H1 (cell line): ENCODE data around the gene PPP2R2C.

Experiments
- EGR1 ChIP-seq: IDR thresholded peaks from 2 replicates; pipeline ENCODE4 v1.6.1; 2011; ENCODE audit warnings: low read depth, low read length, borderline replicate concordance
- HDAC2 ChIP-seq, 2 experiments: fragments of 300-600 bp in 1 of 2; sonication (generic) in 1 of 2; IDR thresholded peaks; 2 replicates each; pipeline ENCODE4 v1.6.1; 2011 to 2012; ENCODE audit warnings: low read depth in 2 of 2, low read length in 2 of 2, mild to moderate bottlenecking in 2 of 2, moderate library complexity in 2 of 2, borderline replicate concordance in 1 of 2, inconsistent platforms in 1 of 2
- POLR2AphosphoS5 ChIP-seq: IDR thresholded peaks from 2 replicates; pipeline ENCODE4 v1.6.1; 2011; ENCODE audit warnings: low read depth, low read length

- no peak for TF ChIP-seq HDAC2 (IDR thresholded peaks at IDR 0.05; ENCODE audit: borderline replicate concordance in 1 of 2, low read depth in 2 of 2, low read length in 2 of 2)
- no peak for TF ChIP-seq POLR2AphosphoS5
- TF ChIP-seq EGR1 = no peak
Observed at GRCh38 chr4:6275898-6276806, 196.3 kb downstream of the PPP2R2C start.
